Kidney epithelial cell (primary cell): ENCODE measurements around the gene TGFB3. TPM values are rescaled to one million over a fixed set of nuclear protein-coding genes. Genes with fewer than 3 reads are reported as not detected.

Experiments
- DNase-seq: peaks from one replicate; pipeline ENCODE4 v3.0.0-alpha.2; 2010; ENCODE audit warnings: low read depth
- H3K27me3 ChIP-seq: 2 replicates; pipeline ENCODE4 v1.6.0; 2011; ENCODE audit warnings: low read length; ENCODE audit not compliant: control insufficient read depth, insufficient read depth
- H3K36me3 ChIP-seq: 2 replicates; pipeline ENCODE4 v1.5.1; 2011; ENCODE audit warnings: low read length; ENCODE audit not compliant: control insufficient read depth, insufficient read depth
- H3K4me3 ChIP-seq: 2 replicates; pipeline ENCODE4 v1.5.1; 2011; ENCODE audit warnings: low read depth, mild to moderate bottlenecking, control low read depth, low read length
- CTCF ChIP-seq: IDR thresholded peaks from 2 replicates; pipeline ENCODE4 v1.5.1; 2011; ENCODE audit warnings: mild to moderate bottlenecking, moderate library complexity, low read length, control low read depth, inconsistent platforms; ENCODE audit not compliant: insufficient read depth, poor library complexity, severe bottlenecking
- total RNA-seq: library from RNA; depleted of rRNA; stranded (reverse); fragments of >200 nt; gene quantifications from 2 replicates; pipeline ENCODE4 v1.2.3, GENCODE V29; 2015

Gene TGFB3
- total RNA-seq, 1 donor from 2014 or later: 3.1 TPM

- peaks cover 3% of the 10 kb centered on the region for H3K36me3 ChIP-seq
- H3K27me3 ChIP-seq: no peaks in the 10 kb centered on the region
- no peak for DNase-seq
- TF ChIP-seq CTCF: no peak
- H3K4me3 ChIP-seq: no peak overlapping the region
These were observed 25.6 kb upstream of the TGFB3 start for GRCh38 chr14:76007379-76007778.

- no peaks in the 10 kb centered on the region for H3K27me3 ChIP-seq
- peaks cover 3% of the 10 kb centered on the region for H3K36me3 ChIP-seq
- DNase-seq: no peak
- H3K4me3 ChIP-seq: no peak overlapping the region
- TF ChIP-seq CTCF: no peak
These were observed 24.5 kb upstream of the TGFB3 start for GRCh38 chr14:76006253-76006652.

GRCh38 chr14:76002383-76002782, 20.6 kb upstream of the TGFB3 start:
- no peak for DNase-seq
- TF ChIP-seq CTCF: no peak
- Histone ChIP-seq H3K27me3 (no peaks in the 10 kb centered on the region), H3K36me3 (no peaks in the 10 kb centered on the region), H3K4me3 (no peak overlapping the region)

GRCh38 chr14:75999511-76000190, 17.9 kb upstream of the TGFB3 start:
- no peaks in the 10 kb centered on the region for H3K36me3 ChIP-seq
- TF ChIP-seq CTCF: no peak

GRCh38 chr14:75996488-75996887, 14.7 kb upstream of the TGFB3 start:
- Histone ChIP-seq H3K36me3 (no peaks in the 10 kb centered on the region), H3K27me3 (no peaks in the 10 kb centered on the region), H3K4me3 (no peak overlapping the region)
- TF ChIP-seq CTCF: no peak
- no peak for DNase-seq

More at GRCh38 chr14:75999511-76000190, 17.9 kb upstream of the TGFB3 start:
- no peak overlapping the region for H3K4me3 ChIP-seq
- no peaks in the 10 kb centered on the region for H3K27me3 ChIP-seq
- no peak for DNase-seq
